ENCODE data around the gene THEM5.
"Not testable (repeated sequence)": the region's sequence is repeated elsewhere in the genome, so short reads cannot be mapped to it uniquely, and the experiment has no call there.

Gene THEM5, protein sequence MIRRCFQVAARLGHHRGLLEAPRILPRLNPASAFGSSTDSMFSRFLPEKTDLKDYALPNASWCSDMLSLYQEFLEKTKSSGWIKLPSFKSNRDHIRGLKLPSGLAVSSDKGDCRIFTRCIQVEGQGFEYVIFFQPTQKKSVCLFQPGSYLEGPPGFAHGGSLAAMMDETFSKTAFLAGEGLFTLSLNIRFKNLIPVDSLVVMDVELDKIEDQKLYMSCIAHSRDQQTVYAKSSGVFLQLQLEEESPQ

DNA sequence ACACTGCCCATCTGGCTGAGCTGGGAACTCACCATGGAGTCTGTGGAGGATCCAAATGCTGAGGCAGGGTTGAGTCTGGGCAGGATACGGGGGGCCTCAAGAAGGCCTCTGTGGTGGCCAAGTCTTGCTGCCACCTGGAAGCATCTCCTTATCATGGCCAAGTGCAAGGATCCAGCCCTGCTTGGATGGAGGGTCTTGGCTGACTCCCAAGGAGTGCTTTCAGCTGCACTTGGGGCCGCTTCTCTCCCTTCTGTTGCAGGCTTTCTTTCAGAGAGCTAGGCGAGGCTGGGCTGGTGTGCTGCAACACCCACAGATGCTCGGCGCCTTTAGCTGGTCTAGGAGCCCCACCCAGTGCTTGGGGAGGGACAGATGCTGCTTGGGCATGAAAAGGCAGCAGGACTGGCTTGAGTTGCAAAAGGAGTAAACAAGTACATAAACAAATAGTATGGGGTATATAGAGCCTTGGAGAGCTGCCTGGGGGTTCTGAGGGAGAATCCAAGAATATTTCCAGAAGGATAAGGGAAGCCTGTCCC is at the start of gene THEM5:
TSS of gene THEM5 (minus strand) at position 302 of the 533 bp plus-strand sequence. CDS start at position 155, 147 bp downstream.
- TF ChIP-seq, protein P1, sequence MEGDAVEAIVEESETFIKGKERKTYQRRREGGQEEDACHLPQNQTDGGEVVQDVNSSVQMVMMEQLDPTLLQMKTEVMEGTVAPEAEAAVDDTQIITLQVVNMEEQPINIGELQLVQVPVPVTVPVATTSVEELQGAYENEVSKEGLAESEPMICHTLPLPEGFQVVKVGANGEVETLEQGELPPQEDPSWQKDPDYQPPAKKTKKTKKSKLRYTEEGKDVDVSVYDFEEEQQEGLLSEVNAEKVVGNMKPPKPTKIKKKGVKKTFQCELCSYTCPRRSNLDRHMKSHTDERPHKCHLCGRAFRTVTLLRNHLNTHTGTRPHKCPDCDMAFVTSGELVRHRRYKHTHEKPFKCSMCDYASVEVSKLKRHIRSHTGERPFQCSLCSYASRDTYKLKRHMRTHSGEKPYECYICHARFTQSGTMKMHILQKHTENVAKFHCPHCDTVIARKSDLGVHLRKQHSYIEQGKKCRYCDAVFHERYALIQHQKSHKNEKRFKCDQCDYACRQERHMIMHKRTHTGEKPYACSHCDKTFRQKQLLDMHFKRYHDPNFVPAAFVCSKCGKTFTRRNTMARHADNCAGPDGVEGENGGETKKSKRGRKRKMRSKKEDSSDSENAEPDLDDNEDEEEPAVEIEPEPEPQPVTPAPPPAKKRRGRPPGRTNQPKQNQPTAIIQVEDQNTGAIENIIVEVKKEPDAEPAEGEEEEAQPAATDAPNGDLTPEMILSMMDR (IDR thresholded peaks at IDR 0.05), result no peak
- Histone ChIP-seq H3K9ac (no peak within 1 kb of the TSS), H3K4me1 (peaks cover 2% of the 10 kb centered on the region), H3K9me3 (ENCODE audit: control insufficient read depth, low read length) (no peaks in the 10 kb centered on the region), H3K4me2 (ENCODE audit: low read length) (no peak within 1 kb of the TSS), H2AFZ (no peak within 1 kb of the TSS), H3K4me3 (ENCODE audit: low read depth, low read length) (no peak within 1 kb of the TSS), H3K36me3 (ENCODE audit: control insufficient read depth, insufficient read depth, low read length) (no peaks in the 10 kb centered on the region), H3K27me3 (ENCODE audit: control insufficient read depth, insufficient read depth, low read length) (no peaks in the 10 kb centered on the region), H3K79me2 (no peaks in the 10 kb centered on the region), H3K27ac (no peak within 1 kb of the TSS)

DNA sequence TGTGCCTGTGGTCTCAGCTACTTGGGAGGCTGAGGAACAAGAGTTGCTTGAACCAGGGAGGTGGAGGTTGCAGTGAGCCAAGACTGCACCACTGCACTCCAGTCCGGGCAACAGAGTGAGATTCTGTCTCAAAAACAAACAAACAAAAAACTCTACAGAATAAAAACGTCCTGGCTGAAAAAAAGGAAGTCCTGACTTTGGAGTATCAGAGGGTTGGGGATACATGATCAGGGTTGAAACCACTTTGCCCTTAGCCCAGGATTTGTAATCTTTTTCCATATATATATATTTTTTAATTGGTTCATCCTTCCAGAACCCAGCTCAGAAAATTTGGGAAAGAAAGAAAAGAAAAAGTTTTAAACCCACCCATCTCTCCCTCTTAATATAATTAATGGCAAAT is 49.3 kb upstream of the THEM5 start:
- H3K4me3 ChIP-seq (ENCODE audit: low read depth, low read length), result no peak overlapping the region
- no peaks in the 10 kb centered on the region for H3K36me3 ChIP-seq (ENCODE audit: control insufficient read depth, insufficient read depth, low read length)
- H3K27me3 ChIP-seq (ENCODE audit: control insufficient read depth, insufficient read depth, low read length), result no peaks in the 10 kb centered on the region
- no peaks in the 10 kb centered on the region for H3K9me3 ChIP-seq (ENCODE audit: control insufficient read depth, low read length)
- H3K4me1 ChIP-seq, result peaks cover 2% of the 10 kb centered on the region
- TF ChIP-seq, protein P1 (IDR thresholded peaks at IDR 0.05), result no peak
- H3K4me2 ChIP-seq (ENCODE audit: low read length), result no peak overlapping the region
- no peak overlapping the region for H3K27ac ChIP-seq
- H2AFZ ChIP-seq, result no peak overlapping the region
- H3K79me2 ChIP-seq, result peaks cover 19% of the 10 kb centered on the region
- H3K9ac ChIP-seq, result no peak overlapping the region

DNA sequence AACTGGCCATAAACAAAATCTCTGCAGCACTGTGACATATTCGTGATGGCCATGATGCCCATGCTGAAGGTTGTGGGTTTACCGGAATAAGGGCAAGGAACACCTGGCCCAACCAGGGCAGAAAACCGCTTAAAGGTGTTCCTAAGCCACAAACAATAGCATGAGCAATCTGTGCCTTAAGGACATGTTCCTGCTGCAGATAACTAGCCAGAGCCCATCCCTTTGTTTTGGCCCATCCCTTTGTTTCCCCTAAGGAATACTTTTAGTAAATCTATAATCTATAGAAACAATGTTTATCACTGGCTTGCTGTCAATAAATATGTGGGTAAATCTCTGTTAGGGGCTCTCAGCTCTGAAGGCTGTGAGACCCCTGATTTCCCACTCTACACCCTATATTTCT is 47.3 kb upstream of the THEM5 start:
- H3K9ac ChIP-seq; H3K36me3 ChIP-seq (ENCODE audit: control insufficient read depth, insufficient read depth, low read length); H3K9me3 ChIP-seq (ENCODE audit: control insufficient read depth, low read length); H3K27ac ChIP-seq; H3K27me3 ChIP-seq (ENCODE audit: control insufficient read depth, insufficient read depth, low read length); H2AFZ ChIP-seq; H3K4me3 ChIP-seq (ENCODE audit: low read depth, low read length); H3K4me1 ChIP-seq; H3K4me2 ChIP-seq (ENCODE audit: low read length): not testable (repeated sequence)
- peaks cover 19% of the 10 kb centered on the region for H3K79me2 ChIP-seq

DNA sequence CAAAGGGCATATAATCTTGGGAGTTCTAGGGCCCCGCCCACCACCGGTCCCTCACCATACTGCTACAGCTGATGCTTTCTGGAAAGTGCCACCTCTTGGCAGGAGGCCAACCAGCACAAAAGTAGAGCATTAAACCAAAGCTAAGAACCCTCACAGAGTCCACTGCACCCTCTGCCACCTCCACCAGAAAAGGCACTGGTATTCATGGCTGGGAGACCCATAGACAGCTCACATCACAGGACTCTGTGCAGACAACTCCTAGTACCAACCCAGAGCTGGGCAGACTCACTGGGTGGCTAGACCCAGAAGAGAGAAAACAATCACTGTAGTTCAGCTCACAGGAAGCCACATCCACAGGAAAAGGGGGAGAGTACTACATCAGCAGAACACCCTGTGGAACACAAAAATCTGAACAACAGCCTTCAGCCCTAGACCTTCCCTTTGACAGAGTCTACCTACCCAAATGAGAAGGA is 45.0 kb upstream of the THEM5 start:
- H3K27ac ChIP-seq, result peak overlapping the region; percentile 56
- no peaks in the 10 kb centered on the region for H3K36me3 ChIP-seq (ENCODE audit: control insufficient read depth, insufficient read depth, low read length)

DNA sequence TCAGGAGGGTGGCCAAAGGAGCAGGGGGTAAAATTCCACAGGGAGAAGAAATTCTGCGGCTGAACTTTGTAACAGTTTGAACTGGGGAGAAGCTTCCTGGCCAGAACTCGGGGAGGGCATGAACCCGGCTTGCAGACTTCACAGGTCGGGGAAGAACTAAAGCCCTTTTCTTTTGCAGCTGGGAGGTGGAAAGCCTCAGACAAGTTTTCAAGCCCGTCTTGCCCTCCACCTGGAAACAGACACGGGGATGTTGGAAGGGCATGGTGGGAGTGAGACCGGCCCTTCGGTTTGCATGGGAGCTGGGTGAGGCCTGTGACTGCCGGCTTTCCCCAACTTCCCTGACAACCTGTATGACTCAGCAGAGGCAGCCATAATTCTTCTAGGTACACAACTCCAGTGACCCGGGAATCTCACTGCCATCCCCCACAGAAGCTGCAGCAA is 44.5 kb upstream of the THEM5 start:
- Histone ChIP-seq H3K4me1 (peaks cover 2% of the 10 kb centered on the region), H3K36me3 (ENCODE audit: control insufficient read depth, insufficient read depth, low read length) (no peaks in the 10 kb centered on the region), H3K9me3 (ENCODE audit: control insufficient read depth, low read length) (no peaks in the 10 kb centered on the region), H3K27ac (no peak overlapping the region), H2AFZ (no peak overlapping the region), H3K79me2 (peaks cover 16% of the 10 kb centered on the region), H3K9ac (no peak overlapping the region), H3K4me3 (ENCODE audit: low read depth, low read length) (no peak overlapping the region), H3K27me3 (ENCODE audit: control insufficient read depth, insufficient read depth, low read length) (no peaks in the 10 kb centered on the region), H3K4me2 (ENCODE audit: low read length) (peak overlapping the region; percentile 46)
- TF ChIP-seq, protein P1 (IDR thresholded peaks at IDR 0.05), result no peak

More for the DNA sequence above, 45.0 kb upstream of the THEM5 start:
- peaks cover 16% of the 10 kb centered on the region for H3K79me2 ChIP-seq
- no peaks in the 10 kb centered on the region for H3K27me3 ChIP-seq (ENCODE audit: control insufficient read depth, insufficient read depth, low read length)
- TF ChIP-seq, protein P1 (IDR thresholded peaks at IDR 0.05), result no peak
- no peak overlapping the region for H2AFZ ChIP-seq
- peak overlapping the region; percentile 22 for H3K4me3 ChIP-seq (ENCODE audit: low read depth, low read length)
- H3K4me2 ChIP-seq (ENCODE audit: low read length), result peak overlapping the region; percentile 46
- H3K4me1 ChIP-seq, result peaks cover 2% of the 10 kb centered on the region
- no peak overlapping the region for H3K9ac ChIP-seq
- H3K9me3 ChIP-seq (ENCODE audit: control insufficient read depth, low read length), result no peaks in the 10 kb centered on the region
